WTC11 (cell line): ENCODE results near the gene SEC16B. TPM values are rescaled to one million over a fixed set of nuclear protein-coding genes. Genes with fewer than 3 reads are reported as not detected.

Experiments
- ATAC-seq: fragments of 200-7000 bp; cut with Tn5 transposase; 2 replicates; pipeline ENCODE4 v1.10.0; 2021; ENCODE audit warnings: mild to moderate bottlenecking, moderate library complexity
- CTCF ChIA-PET: fragments of 300-600 bp; sonication (Branson Sonifier 250); formaldehyde crosslinking; loops from one replicate; lab custom pipeline; 2021; ENCODE audit warnings: antibody characterized with exemption; lab: Charles Lee
- POLR2A ChIA-PET: fragments of 350-600 bp; sonication (Branson Sonifier 250); formaldehyde crosslinking; loops from one replicate; lab custom pipeline; 2021; ENCODE audit warnings: antibody characterized with exemption; lab: Charles Lee
- DNase-seq: peaks from one replicate; pipeline ENCODE4 v3.0.0; 2021; ENCODE audit warnings: low spot score
- H3K27ac Mint-ChIP-seq: 2 replicates; pipeline ENCODE4 v1.8.0; 2021; ENCODE audit warnings: mixed read lengths
- H3K27me3 Mint-ChIP-seq: 2 replicates; pipeline ENCODE4 v1.8.0; 2021; ENCODE audit warnings: low read depth, mild to moderate bottlenecking, moderate library complexity, mixed read lengths
- H3K36me3 Mint-ChIP-seq: 2 replicates; pipeline ENCODE4 v1.8.0; 2021; ENCODE audit warnings: mixed read lengths
- H3K4me1 Mint-ChIP-seq: 2 replicates; pipeline ENCODE4 v1.8.0; 2022; ENCODE audit warnings: mixed read lengths
- H3K4me3 Mint-ChIP-seq: 2 replicates; pipeline ENCODE4 v1.8.0; 2021; ENCODE audit warnings: mild to moderate bottlenecking, moderate library complexity, mixed read lengths
- H3K9me3 Mint-ChIP-seq: 2 replicates; pipeline ENCODE4 v1.8.0; 2021; ENCODE audit warnings: mixed read lengths
- CBFB ChIP-seq: sonication (generic); formaldehyde crosslinking; IDR thresholded peaks from 2 replicates; pipeline ENCODE4 v1.8.1; 2022; ENCODE audit warnings: mild to moderate bottlenecking, low read depth, missing genetic modification reagents
- GABPB1 ChIP-seq: sonication (generic); formaldehyde crosslinking; IDR thresholded peaks from 2 replicates; pipeline ENCODE4 v1.8.1; 2023; ENCODE audit warnings: mild to moderate bottlenecking, missing genetic modification reagents
- IRF1 ChIP-seq: sonication (generic); formaldehyde crosslinking; IDR thresholded peaks from 2 replicates; pipeline ENCODE4 v1.8.0; 2023; ENCODE audit warnings: missing genetic modification reagents
- KAT7 ChIP-seq: sonication (generic); formaldehyde crosslinking; IDR thresholded peaks from 2 replicates; pipeline ENCODE4 v1.8.1; 2023; ENCODE audit warnings: missing genetic modification reagents, mild to moderate bottlenecking, borderline replicate concordance
- PRDM15 ChIP-seq: sonication (generic); formaldehyde crosslinking; IDR thresholded peaks from 2 replicates; pipeline ENCODE4 v1.8.0; 2022; ENCODE audit warnings: missing genetic modification reagents
- SP1 ChIP-seq: sonication (generic); formaldehyde crosslinking; conservative IDR thresholded peaks from 2 replicates; pipeline ENCODE4 v1.8.1; 2022; ENCODE audit warnings: missing genetic modification reagents
- ZMAT4 ChIP-seq: fragments of 250-450 bp; sonication (Bioruptor Pico); IDR thresholded peaks from 2 replicates; pipeline ENCODE4 v1.9.0; 2021; ENCODE audit warnings: mild to moderate bottlenecking
- ZNF138 ChIP-seq: sonication (generic); formaldehyde crosslinking; conservative IDR thresholded peaks from 2 replicates; pipeline ENCODE4 v1.8.1; 2022; ENCODE audit warnings: mild to moderate bottlenecking, moderate library complexity, missing genetic modification reagents
- ZNF317 ChIP-seq: sonication (generic); formaldehyde crosslinking; IDR thresholded peaks from 2 replicates; pipeline ENCODE4 v1.8.1; 2023; ENCODE audit warnings: low read depth, mild to moderate bottlenecking, moderate library complexity, missing genetic modification reagents, borderline replicate concordance
- ZNF423 ChIP-seq: fragments of 250-450 bp; sonication (Bioruptor Pico); IDR thresholded peaks from 2 replicates; pipeline ENCODE4 v2.1.2; 2022; ENCODE audit warnings: mild to moderate bottlenecking, moderate library complexity
- total RNA-seq: library from RNA; stranded (reverse); gene quantifications from 3 replicates; pipeline ENCODE4 v1.2.3, GENCODE V29; 2021
- TF ChIP-seq, protein P1 (sequence below): sonication (generic); formaldehyde crosslinking; IDR thresholded peaks from 2 replicates; pipeline ENCODE4 v1.8.0; 2023; ENCODE audit warnings: mild to moderate bottlenecking, missing genetic modification reagents
- TF ChIP-seq, protein P2 (sequence below): sonication (generic); formaldehyde crosslinking; IDR thresholded peaks from 2 replicates; pipeline ENCODE4 v1.8.1; 2023; ENCODE audit warnings: mild to moderate bottlenecking, missing genetic modification reagents
- TF ChIP-seq, protein P3 (sequence below): sonication (generic); formaldehyde crosslinking; IDR thresholded peaks from 2 replicates; pipeline ENCODE4 v1.8.1; 2023; ENCODE audit warnings: mild to moderate bottlenecking, moderate library complexity, missing genetic modification reagents
- TF ChIP-seq, protein P4 (sequence below): sonication (generic); formaldehyde crosslinking; IDR thresholded peaks from 2 replicates; pipeline ENCODE4 v1.8.1; 2022; ENCODE audit warnings: mild to moderate bottlenecking, missing genetic modification reagents, moderate library complexity, borderline replicate concordance

Gene SEC16B
- total RNA-seq, 1 experiment from 2014 or later, result 0.90 TPM

DNA sequence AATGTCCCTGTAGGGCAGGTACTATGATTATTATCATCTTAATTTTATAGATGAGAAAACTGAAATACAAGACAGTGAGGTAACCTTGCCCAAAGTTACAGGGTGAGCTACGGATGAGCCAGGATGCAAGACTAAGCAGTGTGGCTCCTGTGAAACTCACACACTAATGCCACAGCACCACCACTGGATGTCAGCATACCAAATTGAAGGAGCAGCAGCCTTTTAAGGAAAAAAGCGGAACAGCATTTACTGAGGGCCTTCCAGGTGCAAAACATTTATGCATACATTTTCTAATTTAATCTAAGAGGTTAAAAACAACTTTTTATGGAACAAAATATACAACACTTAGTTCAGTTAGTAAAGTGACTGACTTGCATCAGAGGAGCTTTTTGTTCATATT is 41.7 kb downstream of the SEC16B start:
- H3K4me1 Mint-ChIP-seq, result peaks cover 14% of the 10 kb centered on the region
- DNase-seq, result no peak

More for the DNA sequence above, 41.7 kb downstream of the SEC16B start:
- ChIA-PET POLR2A (no interaction called here), CTCF (interaction anchor here (0.6 to 2.0 kb wide), 7 partner anchors 12 to 137 kb away, joined by 3 to 8 read pairs (median 5); no protein-coding TSS in a partner anchor)
- H3K36me3 Mint-ChIP-seq, result no peaks in the 10 kb centered on the region
- TF ChIP-seq ZNF423 (CRISPR knock-in tag) (no peak), ZNF138 (CRISPR knock-in tag) (no peak), PRDM15 (CRISPR knock-in tag) (no peak), KAT7 (CRISPR knock-in tag) (no peak), ZNF317 (CRISPR knock-in tag) (no peak), ZMAT4 (no peak), SP1 (CRISPR knock-in tag) (no peak), GABPB1 (CRISPR knock-in tag) (no peak), IRF1 (CRISPR knock-in tag) (no peak), CBFB (CRISPR knock-in tag) (no peak)
- TF ChIP-seq, protein P1, sequence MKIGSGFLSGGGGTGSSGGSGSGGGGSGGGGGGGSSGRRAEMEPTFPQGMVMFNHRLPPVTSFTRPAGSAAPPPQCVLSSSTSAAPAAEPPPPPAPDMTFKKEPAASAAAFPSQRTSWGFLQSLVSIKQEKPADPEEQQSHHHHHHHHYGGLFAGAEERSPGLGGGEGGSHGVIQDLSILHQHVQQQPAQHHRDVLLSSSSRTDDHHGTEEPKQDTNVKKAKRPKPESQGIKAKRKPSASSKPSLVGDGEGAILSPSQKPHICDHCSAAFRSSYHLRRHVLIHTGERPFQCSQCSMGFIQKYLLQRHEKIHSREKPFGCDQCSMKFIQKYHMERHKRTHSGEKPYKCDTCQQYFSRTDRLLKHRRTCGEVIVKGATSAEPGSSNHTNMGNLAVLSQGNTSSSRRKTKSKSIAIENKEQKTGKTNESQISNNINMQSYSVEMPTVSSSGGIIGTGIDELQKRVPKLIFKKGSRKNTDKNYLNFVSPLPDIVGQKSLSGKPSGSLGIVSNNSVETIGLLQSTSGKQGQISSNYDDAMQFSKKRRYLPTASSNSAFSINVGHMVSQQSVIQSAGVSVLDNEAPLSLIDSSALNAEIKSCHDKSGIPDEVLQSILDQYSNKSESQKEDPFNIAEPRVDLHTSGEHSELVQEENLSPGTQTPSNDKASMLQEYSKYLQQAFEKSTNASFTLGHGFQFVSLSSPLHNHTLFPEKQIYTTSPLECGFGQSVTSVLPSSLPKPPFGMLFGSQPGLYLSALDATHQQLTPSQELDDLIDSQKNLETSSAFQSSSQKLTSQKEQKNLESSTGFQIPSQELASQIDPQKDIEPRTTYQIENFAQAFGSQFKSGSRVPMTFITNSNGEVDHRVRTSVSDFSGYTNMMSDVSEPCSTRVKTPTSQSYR (CRISPR knock-in tag), result no peak
- TF ChIP-seq, protein P2, sequence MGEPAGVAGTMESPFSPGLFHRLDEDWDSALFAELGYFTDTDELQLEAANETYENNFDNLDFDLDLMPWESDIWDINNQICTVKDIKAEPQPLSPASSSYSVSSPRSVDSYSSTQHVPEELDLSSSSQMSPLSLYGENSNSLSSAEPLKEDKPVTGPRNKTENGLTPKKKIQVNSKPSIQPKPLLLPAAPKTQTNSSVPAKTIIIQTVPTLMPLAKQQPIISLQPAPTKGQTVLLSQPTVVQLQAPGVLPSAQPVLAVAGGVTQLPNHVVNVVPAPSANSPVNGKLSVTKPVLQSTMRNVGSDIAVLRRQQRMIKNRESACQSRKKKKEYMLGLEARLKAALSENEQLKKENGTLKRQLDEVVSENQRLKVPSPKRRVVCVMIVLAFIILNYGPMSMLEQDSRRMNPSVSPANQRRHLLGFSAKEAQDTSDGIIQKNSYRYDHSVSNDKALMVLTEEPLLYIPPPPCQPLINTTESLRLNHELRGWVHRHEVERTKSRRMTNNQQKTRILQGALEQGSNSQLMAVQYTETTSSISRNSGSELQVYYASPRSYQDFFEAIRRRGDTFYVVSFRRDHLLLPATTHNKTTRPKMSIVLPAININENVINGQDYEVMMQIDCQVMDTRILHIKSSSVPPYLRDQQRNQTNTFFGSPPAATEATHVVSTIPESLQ, result no peak
- TF ChIP-seq, protein P3, sequence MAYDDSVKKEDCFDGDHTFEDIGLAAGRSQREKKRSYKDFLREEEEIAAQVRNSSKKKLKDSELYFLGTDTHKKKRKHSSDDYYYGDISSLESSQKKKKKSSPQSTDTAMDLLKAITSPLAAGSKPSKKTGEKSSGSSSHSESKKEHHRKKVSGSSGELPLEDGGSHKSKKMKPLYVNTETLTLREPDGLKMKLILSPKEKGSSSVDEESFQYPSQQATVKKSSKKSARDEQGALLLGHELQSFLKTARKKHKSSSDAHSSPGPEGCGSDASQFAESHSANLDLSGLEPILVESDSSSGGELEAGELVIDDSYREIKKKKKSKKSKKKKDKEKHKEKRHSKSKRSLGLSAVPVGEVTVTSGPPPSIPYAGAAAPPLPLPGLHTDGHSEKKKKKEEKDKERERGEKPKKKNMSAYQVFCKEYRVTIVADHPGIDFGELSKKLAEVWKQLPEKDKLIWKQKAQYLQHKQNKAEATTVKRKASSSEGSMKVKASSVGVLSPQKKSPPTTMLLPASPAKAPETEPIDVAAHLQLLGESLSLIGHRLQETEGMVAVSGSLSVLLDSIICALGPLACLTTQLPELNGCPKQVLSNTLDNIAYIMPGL (CRISPR knock-in tag), result no peak
- TF ChIP-seq, protein P4, sequence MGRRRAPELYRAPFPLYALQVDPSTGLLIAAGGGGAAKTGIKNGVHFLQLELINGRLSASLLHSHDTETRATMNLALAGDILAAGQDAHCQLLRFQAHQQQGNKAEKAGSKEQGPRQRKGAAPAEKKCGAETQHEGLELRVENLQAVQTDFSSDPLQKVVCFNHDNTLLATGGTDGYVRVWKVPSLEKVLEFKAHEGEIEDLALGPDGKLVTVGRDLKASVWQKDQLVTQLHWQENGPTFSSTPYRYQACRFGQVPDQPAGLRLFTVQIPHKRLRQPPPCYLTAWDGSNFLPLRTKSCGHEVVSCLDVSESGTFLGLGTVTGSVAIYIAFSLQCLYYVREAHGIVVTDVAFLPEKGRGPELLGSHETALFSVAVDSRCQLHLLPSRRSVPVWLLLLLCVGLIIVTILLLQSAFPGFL (CRISPR knock-in tag), result no peak
- TF ChIP-seq, all 79 proteins: peak for 0
- H3K9me3 Mint-ChIP-seq, result no peaks in the 10 kb centered on the region
- H3K4me3 Mint-ChIP-seq, result no peak overlapping the region
- peak; percentile 91 for ATAC-seq
- no peak overlapping the region; the same call in 1 of the 2 replicates for H3K27ac Mint-ChIP-seq
- H3K27me3 Mint-ChIP-seq, result no peaks in the 10 kb centered on the region
